Type B pancreatic cell (in vitro differentiated cells): Measurements from ENCODE around the gene GUCY1A2. TPM values are rescaled to one million over a fixed set of nuclear protein-coding genes. Genes with fewer than 3 reads are reported as not detected.

Source experiments
- DNase-seq: peaks from one replicate; pipeline ENCODE4 v3.0.0; 2021; ENCODE audit warnings: mixed read lengths; ENCODE audit not compliant: unreplicated experiment; ENCODE audit errors: extremely low spot score
- H3K27ac Mint-ChIP-seq: 2 replicates; pipeline ENCODE4 v1.8.0; 2021; ENCODE audit warnings: mild to moderate bottlenecking, mixed read lengths
- H3K27me3 Mint-ChIP-seq: 2 replicates; pipeline ENCODE4 v1.8.0; 2021; ENCODE audit warnings: mixed read lengths
- H3K36me3 Mint-ChIP-seq: 2 replicates; pipeline ENCODE4 v1.8.0; 2021; ENCODE audit warnings: mixed read lengths
- H3K4me1 Mint-ChIP-seq: one replicate; pipeline ENCODE4 v1.8.0; 2021; ENCODE audit warnings: mixed read lengths; ENCODE audit not compliant: unreplicated experiment
- H3K4me3 Mint-ChIP-seq: 2 replicates; pipeline ENCODE4 v1.8.0; 2021; ENCODE audit warnings: mild to moderate bottlenecking, mixed read lengths
- H3K9me3 Mint-ChIP-seq: 2 replicates; pipeline ENCODE4 v1.8.0; 2021; ENCODE audit warnings: mixed read lengths
- total RNA-seq: library from RNA; stranded (reverse); gene quantifications from 2 replicates; pipeline ENCODE4 v1.2.1, GENCODE V29; 2021; ENCODE audit warnings: low replicate concordance
- TF ChIP-seq, protein P1 (sequence below): fragments of 200-600 bp; sonication (generic); conservative IDR thresholded peaks from 2 replicates; pipeline ENCODE4 v1.5.0; 2021; ENCODE audit warnings: antibody characterized with exemption, mild to moderate bottlenecking

The GUCY1A2 gene
- total RNA-seq, 1 donor from 2014 or later, result 13.2 TPM

DNA sequence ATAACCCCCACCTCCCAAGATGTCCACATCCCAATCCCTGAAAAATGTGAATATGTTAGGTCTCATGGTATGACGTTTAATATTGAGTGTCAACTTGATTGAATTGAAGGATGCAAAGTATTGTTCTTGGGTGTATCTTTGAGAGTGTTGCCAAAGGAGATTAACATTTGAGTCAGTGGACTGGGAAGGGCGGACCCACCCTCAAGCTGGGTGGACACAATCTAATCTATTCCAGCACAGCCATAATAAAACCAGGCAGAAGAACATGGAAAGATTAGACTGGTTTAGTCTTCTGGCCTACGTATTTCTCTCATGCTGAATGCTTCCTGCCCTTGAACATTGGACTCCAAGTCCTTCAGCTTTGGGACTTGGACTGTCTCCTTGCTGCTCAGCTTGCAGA, 315.5 kb downstream of the GUCY1A2 start:
- Mint-ChIP-seq H3K27ac (no peak overlapping the region), H3K36me3 (no peaks in the 10 kb centered on the region), H3K27me3 (no peaks in the 10 kb centered on the region), H3K4me1 (peaks cover 7% of the 10 kb centered on the region), H3K4me3 (no peak overlapping the region), H3K9me3 (peaks cover 4% of the 10 kb centered on the region)
- TF ChIP-seq, protein P1, sequence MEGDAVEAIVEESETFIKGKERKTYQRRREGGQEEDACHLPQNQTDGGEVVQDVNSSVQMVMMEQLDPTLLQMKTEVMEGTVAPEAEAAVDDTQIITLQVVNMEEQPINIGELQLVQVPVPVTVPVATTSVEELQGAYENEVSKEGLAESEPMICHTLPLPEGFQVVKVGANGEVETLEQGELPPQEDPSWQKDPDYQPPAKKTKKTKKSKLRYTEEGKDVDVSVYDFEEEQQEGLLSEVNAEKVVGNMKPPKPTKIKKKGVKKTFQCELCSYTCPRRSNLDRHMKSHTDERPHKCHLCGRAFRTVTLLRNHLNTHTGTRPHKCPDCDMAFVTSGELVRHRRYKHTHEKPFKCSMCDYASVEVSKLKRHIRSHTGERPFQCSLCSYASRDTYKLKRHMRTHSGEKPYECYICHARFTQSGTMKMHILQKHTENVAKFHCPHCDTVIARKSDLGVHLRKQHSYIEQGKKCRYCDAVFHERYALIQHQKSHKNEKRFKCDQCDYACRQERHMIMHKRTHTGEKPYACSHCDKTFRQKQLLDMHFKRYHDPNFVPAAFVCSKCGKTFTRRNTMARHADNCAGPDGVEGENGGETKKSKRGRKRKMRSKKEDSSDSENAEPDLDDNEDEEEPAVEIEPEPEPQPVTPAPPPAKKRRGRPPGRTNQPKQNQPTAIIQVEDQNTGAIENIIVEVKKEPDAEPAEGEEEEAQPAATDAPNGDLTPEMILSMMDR, result no peak
- no peak for DNase-seq

- Mint-ChIP-seq H3K27ac (no peak overlapping the region), H3K27me3 (no peaks in the 10 kb centered on the region), H3K9me3 (no peaks in the 10 kb centered on the region), H3K4me1 (no peaks in the 10 kb centered on the region), H3K4me3 (no peak overlapping the region), H3K36me3 (no peaks in the 10 kb centered on the region)
- TF ChIP-seq, protein P1, result no peak
- DNase-seq, result no peak
Observed at GRCh38 chr11:106697058-106697457, 321.2 kb downstream of the GUCY1A2 start.

GRCh38 chr11:106695506-106695905, 322.8 kb downstream of the GUCY1A2 start:
- TF ChIP-seq, protein P1, result no peak
- H3K27ac Mint-ChIP-seq, result no peak overlapping the region
- H3K9me3 Mint-ChIP-seq, result no peaks in the 10 kb centered on the region

GRCh38 chr11:106694501-106694900, 323.8 kb downstream of the GUCY1A2 start:
- no peaks in the 10 kb centered on the region for H3K27me3 Mint-ChIP-seq
- no peaks in the 10 kb centered on the region for H3K9me3 Mint-ChIP-seq
- H3K4me1 Mint-ChIP-seq, result no peaks in the 10 kb centered on the region
- no peak overlapping the region for H3K4me3 Mint-ChIP-seq
- no peak for DNase-seq
- TF ChIP-seq, protein P1, result no peak
- no peak overlapping the region for H3K27ac Mint-ChIP-seq
- no peaks in the 10 kb centered on the region for H3K36me3 Mint-ChIP-seq

More at GRCh38 chr11:106695506-106695905, 322.8 kb downstream of the GUCY1A2 start:
- Mint-ChIP-seq H3K36me3 (no peaks in the 10 kb centered on the region), H3K4me3 (no peak overlapping the region), H3K4me1 (no peaks in the 10 kb centered on the region), H3K27me3 (no peaks in the 10 kb centered on the region)
- DNase-seq, result no peak

DNA sequence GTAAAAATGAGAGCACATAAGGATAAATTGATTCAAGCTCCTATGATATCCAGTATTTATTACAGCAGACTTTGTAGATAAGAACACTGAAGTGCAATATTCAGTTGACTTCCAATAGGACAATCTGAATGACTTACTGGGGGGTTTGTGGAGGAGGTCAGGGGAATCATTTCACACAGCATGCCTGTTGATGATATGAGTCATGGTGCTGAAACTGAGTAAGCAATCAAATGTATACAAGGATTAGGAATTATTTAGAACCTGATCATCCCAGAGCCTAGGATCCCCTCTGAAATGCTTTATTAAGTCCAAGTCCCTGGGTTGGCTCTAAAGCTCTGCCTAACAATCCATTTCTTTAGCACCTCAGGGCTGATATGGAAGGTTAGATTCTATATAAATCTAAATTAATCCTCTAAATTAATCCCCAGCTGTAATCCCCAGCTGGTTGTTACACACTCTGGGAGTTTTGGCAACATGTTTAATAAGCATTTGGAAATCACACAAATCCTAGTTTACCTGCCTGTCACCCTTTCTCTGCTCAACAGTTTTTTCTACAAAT, 326.4 kb downstream of the GUCY1A2 start:
- H3K36me3 Mint-ChIP-seq, result no peaks in the 10 kb centered on the region
- H3K4me3 Mint-ChIP-seq, result no peak overlapping the region
- H3K4me1 Mint-ChIP-seq, result no peaks in the 10 kb centered on the region
- TF ChIP-seq, protein P1, result no peak
- no peaks in the 10 kb centered on the region for H3K27me3 Mint-ChIP-seq
- H3K9me3 Mint-ChIP-seq, result no peaks in the 10 kb centered on the region
- no peak for DNase-seq
- no peak overlapping the region for H3K27ac Mint-ChIP-seq

DNA sequence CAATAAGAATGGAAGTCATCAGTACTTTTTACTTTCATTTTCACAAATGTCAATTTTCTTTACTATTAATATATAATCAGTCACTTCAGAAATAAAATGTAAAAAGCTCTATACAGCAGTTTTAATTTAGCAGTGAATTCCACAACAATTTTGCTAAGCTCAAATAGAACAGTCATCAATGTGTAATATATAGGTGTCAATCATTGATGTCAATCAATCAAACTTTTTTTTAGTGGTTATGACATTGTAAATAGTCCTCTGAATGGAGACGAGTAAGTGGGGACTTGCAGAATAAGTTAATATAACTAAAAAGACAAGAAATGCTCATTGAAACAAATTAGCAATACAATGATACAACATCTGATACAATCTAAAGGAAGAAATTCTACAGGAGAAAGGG, 327.4 kb downstream of the GUCY1A2 start:
- Mint-ChIP-seq H3K27ac (no peak overlapping the region), H3K9me3 (no peaks in the 10 kb centered on the region), H3K4me1 (no peaks in the 10 kb centered on the region), H3K27me3 (no peaks in the 10 kb centered on the region), H3K4me3 (no peak overlapping the region), H3K36me3 (no peaks in the 10 kb centered on the region)
- DNase-seq, result no peak
- TF ChIP-seq, protein P1, result no peak
